Stromal cell of bone marrow (primary cell): Measurements from ENCODE around the gene OR6C1.
"Not testable (repeated sequence)": the region's sequence is repeated elsewhere in the genome, so short reads cannot be mapped to it uniquely, and the experiment has no call there.

Experiments used
- DNase-seq: peaks from one replicate; pipeline ENCODE4 v3.0.0-alpha.2; 2012; ENCODE audit warnings: low read depth

The OR6C1 gene

GRCh38 chr12:55314043-55314442 lies at the start of gene OR6C1:
Gene OR6C1, plus strand, starts transcription at chr12:55314343. Its CDS starts 6,257 bp downstream, at chr12:55320600.
- DNase-seq, result no peak

GRCh38 chr12:55280991-55281390 lies 33.2 kb upstream of the OR6C1 start:
- DNase-seq, result no peak

GRCh38 chr12:55289999-55290398 lies 24.1 kb upstream of the OR6C1 start:
- DNase-seq, result no peak

- DNase-seq, result no peak
These were observed 17.7 kb upstream of the OR6C1 start, which contains the start of gene OR6C6 for GRCh38 chr12:55296469-55296868. Gene OR6C6, minus strand, starts transcription at chr12:55296569. Its CDS starts 1,337 bp downstream, at chr12:55295232.

GRCh38 chr12:55320201-55320600 lies 6.1 kb downstream of the OR6C1 start:
- DNase-seq, result no peak

GRCh38 chr12:55325801-55326200 lies 11.7 kb downstream of the OR6C1 start:
- DNase-seq, result not testable (repeated sequence)

- DNase-seq, result no peak
These were observed 16.3 kb downstream of the OR6C1 start, which contains the start of gene OR6C3 for GRCh38 chr12:55330446-55330845. Gene OR6C3, plus strand, starts transcription at chr12:55330746. Its CDS starts 955 bp downstream, at chr12:55331701.

GRCh38 chr12:55336002-55336401 lies 21.9 kb downstream of the OR6C1 start:
- no peak for DNase-seq

- not testable (repeated sequence) for DNase-seq
These were observed 41.2 kb downstream of the OR6C1 start for GRCh38 chr12:55355338-55355737.

- no peak for DNase-seq
These were observed 48.5 kb downstream of the OR6C1 start, which contains the start of gene OR6C75 for GRCh38 chr12:55362675-55363074. Gene OR6C75, plus strand, starts transcription at chr12:55362975. Its CDS starts 2,136 bp downstream, at chr12:55365111.

GRCh38 chr12:55365086-55365485 lies 50.9 kb downstream of the OR6C1 start:
- DNase-seq, result no peak
